ENCODE measurements around the gene OR8D1. TPM values are rescaled to one million over a fixed set of nuclear protein-coding genes. Genes with fewer than 3 reads are reported as not detected.

OR8D1 gene
- total and polyA plus RNA-seq, 9 of the 15 experiments (the other 6 are each of a cell fraction or from before 2014, with no cell fraction given), result 0.08 to 0.55 TPM; not detected in 7

GRCh38 chr11:124344346-124344745, 30.6 kb upstream of the OR8D1 start (continued):
- TF ChIP-seq MGA (IDR thresholded peaks at IDR 0.05) (no peak), HBP1 (CRISPR knock-in tag; IDR thresholded peaks at IDR 0.05) (no peak), MYBL2 (IDR thresholded peaks at IDR 0.05; ENCODE audit: low read depth) (no peak), MYBL2 (CRISPR knock-in tag; IDR thresholded peaks at IDR 0.05; ENCODE audit: borderline replicate concordance) (no peak), TGIF2 (CRISPR knock-in tag; IDR thresholded peaks at IDR 0.05) (no peak), ZFX (CRISPR knock-in tag; IDR thresholded peaks at IDR 0.05) (no peak), ZNF780A (CRISPR knock-in tag; IDR thresholded peaks at IDR 0.05) (no peak)

Measured in K562 (cell line).